ENCODE results near the gene NANOS3.

Gene NANOS3

GRCh38 chr19:13899393-13899792 lies 22.5 kb downstream of the NANOS3 start:
- no peak overlapping the region for H3K4me3 ChIP-seq (ENCODE audit: control insufficient read depth, low read depth, low read length)
- no peak for DNase-seq (ENCODE audit: low read depth)
- TF ChIP-seq CTCF (IDR thresholded peaks at IDR 0.05; ENCODE audit: control insufficient read depth, insufficient read depth, low read depth, low read length, missing control alignments): no peak

GRCh38 chr19:13899912-13900584 lies 23.1 kb downstream of the NANOS3 start:
- H3K4me3 ChIP-seq (ENCODE audit: control insufficient read depth, low read depth, low read length): no peak overlapping the region
- no peak for TF ChIP-seq CTCF (IDR thresholded peaks at IDR 0.05; ENCODE audit: control insufficient read depth, insufficient read depth, low read depth, low read length, missing control alignments)
- no peak for DNase-seq (ENCODE audit: low read depth)

GRCh38 chr19:13902993-13903555 lies 26.1 kb downstream of the NANOS3 start:
- TF ChIP-seq CTCF (IDR thresholded peaks at IDR 0.05; ENCODE audit: control insufficient read depth, insufficient read depth, low read depth, low read length, missing control alignments): peak; percentile 40
- no peak overlapping the region for H3K4me3 ChIP-seq (ENCODE audit: control insufficient read depth, low read depth, low read length)
- no peak for DNase-seq (ENCODE audit: low read depth)

GRCh38 chr19:13905634-13906520 lies 28.9 kb downstream of the NANOS3 start, which contains the start of the genes BRME1 and CC2D1A:
Gene BRME1 (minus strand): TSS chr19:13906117. CDS start chr19:13904892, 1,225 bp downstream.
Gene CC2D1A (plus strand): TSS chr19:13906201. CDS start chr19:13906442, 241 bp downstream.
- TF ChIP-seq CTCF (IDR thresholded peaks at IDR 0.05; ENCODE audit: control insufficient read depth, insufficient read depth, low read depth, low read length, missing control alignments): no peak
- H3K4me3 ChIP-seq (ENCODE audit: control insufficient read depth, low read depth, low read length): peak within 1 kb of the TSS; percentile 76
- DNase-seq (ENCODE audit: low read depth): peak; percentile 21

- TF ChIP-seq CTCF (IDR thresholded peaks at IDR 0.05; ENCODE audit: control insufficient read depth, insufficient read depth, low read depth, low read length, missing control alignments): no peak
- peak overlapping the region; percentile 76 for H3K4me3 ChIP-seq (ENCODE audit: control insufficient read depth, low read depth, low read length)
- DNase-seq (ENCODE audit: low read depth): no peak
These were observed 29.6 kb downstream of the NANOS3 start for GRCh38 chr19:13906521-13906904.

- H3K4me3 ChIP-seq (ENCODE audit: control insufficient read depth, low read depth, low read length): peak overlapping the region; percentile 76
- DNase-seq (ENCODE audit: low read depth): no peak
- TF ChIP-seq CTCF (IDR thresholded peaks at IDR 0.05; ENCODE audit: control insufficient read depth, insufficient read depth, low read depth, low read length, missing control alignments): no peak
These were observed 30.0 kb downstream of the NANOS3 start for GRCh38 chr19:13906910-13907309.

Measured in AG09309 (cell line).